ENCODE measurements around the gene NAA80.

NAA80 gene

DNA sequence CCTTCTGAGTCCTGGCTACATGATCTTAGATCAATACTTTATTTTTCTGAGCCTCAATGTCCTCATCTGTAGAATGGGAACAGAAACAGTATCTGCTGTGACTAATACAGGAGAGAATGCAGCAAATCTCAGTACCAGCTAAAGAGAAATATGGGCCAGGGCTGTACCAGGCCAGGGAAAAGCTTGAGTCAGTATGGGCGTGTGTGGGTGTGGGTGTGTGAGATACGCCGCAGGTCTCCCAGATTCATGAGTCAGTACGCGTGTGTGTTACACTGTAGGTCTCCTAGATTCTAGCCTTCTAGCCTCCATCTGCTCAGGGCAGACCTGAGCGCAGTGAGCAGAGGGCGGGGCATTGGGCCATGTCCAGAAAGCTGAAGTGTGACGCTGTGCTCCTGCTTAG lies 48.0 kb downstream of the NAA80 start:
- ChIA-PET POLR2A (no interaction called here), CTCF (interaction anchor here (1.2 kb wide), 1 partner anchor 9 kb away, joined by 3 read pairs; no protein-coding TSS in a partner anchor)
- DNase-seq (ENCODE audit: extremely low spot score), result no peak
- no peak for TF ChIP-seq ELF4 (IDR thresholded peaks at IDR 0.05)
- no peak for TF ChIP-seq NFRKB (IDR thresholded peaks at IDR 0.05)
- no peak for TF ChIP-seq BHLHE40 (IDR thresholded peaks at IDR 0.05; ENCODE audit: borderline replicate concordance)
- no peak for TF ChIP-seq SP1 (IDR thresholded peaks at IDR 0.05)
- TF ChIP-seq FOXM1 (IDR thresholded peaks at IDR 0.05; ENCODE audit: borderline replicate concordance), result no peak
- no peak for TF ChIP-seq LEF1 (IDR thresholded peaks at IDR 0.05; ENCODE audit: borderline replicate concordance)

DNA sequence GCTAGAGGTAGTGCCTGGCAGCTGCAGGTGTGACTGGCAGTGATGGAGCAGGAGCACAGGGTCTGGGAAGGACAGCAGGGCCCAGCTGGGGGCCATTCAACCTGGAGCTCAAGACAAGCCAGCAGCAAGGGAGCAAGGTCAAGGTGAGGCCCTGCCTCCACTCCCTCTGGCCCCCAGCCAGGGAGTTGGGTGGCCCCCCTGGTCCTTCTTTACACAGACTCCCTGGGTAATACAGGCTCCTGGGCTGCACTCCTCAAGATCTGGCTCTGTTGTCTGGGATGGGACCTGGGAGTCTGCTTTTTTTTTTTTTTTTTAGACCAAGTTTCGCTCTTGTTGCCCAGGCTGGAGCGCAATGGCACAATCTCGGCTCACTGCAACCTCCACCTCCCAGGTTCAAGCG lies 48.7 kb downstream of the NAA80 start:
- DNase-seq (ENCODE audit: extremely low spot score), result no peak
- POLR2A ChIA-PET, result interaction anchor here (0.9 to 1.2 kb wide), 2 partner anchors 15 to 87 kb away, joined by 3 read pairs; partner anchors contain the start of gene GNAI2
- TF ChIP-seq HDGF (IDR thresholded peaks at IDR 0.05; ENCODE audit: borderline replicate concordance), result no peak
- TF ChIP-seq ELF4 (IDR thresholded peaks at IDR 0.05), result no peak
- CTCF ChIA-PET, result interaction anchor here (0.8 to 1.2 kb wide), 3 partner anchors 10 to 18 kb away, joined by 3 to 4 read pairs (median 3); no protein-coding TSS in a partner anchor

- ChIA-PET POLR2A (interaction anchor here (1.2 kb wide), 1 partner anchor 14 kb away, joined by 3 read pairs; the partner anchor contains the start of gene GNAI2), CTCF (interaction anchor here (0.9 kb wide), 1 partner anchor 17 kb away, joined by 4 read pairs; no protein-coding TSS in a partner anchor)
- DNase-seq (ENCODE audit: extremely low spot score), result no peak
- TF ChIP-seq FOXA1 (IDR thresholded peaks at IDR 0.05) (no peak), SUZ12 (IDR thresholded peaks at IDR 0.05) (no peak), FOXM1 (IDR thresholded peaks at IDR 0.05; ENCODE audit: borderline replicate concordance) (no peak), HDGF (IDR thresholded peaks at IDR 0.05; ENCODE audit: borderline replicate concordance) (no peak)
Observed at GRCh38 chr3:50249457-50249856, 49.7 kb downstream of the NAA80 start.

DNA sequence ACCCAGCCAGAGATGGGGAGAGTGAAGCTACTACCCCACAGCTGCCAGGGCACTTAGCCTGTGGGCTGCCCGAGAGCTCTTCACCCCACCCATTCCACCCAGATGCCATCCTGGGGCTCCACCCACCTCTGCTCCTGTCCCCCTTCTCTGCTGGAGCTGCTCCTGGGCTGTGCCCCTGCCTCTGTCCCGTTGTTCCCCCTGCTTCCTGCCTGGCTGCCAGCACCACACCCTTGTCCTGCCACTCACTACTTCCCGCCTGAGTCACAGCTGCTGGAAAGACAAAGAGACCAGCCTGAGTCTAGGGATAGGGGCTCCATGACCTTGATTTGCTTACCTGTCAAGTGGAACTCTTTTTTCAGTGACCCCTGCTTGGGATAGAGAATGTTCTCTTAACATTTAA lies 50.8 kb downstream of the NAA80 start:
- CTCF ChIA-PET, result interaction anchor here (0.8 to 2.7 kb wide), 2 partner anchors 11 to 54 kb away, joined by 5 to 31 read pairs; no protein-coding TSS in a partner anchor
- no peak for DNase-seq (ENCODE audit: extremely low spot score)
- TF ChIP-seq LEF1 (IDR thresholded peaks at IDR 0.05; ENCODE audit: borderline replicate concordance) (no peak), ARNT (IDR thresholded peaks at IDR 0.05) (no peak), PKNOX1 (IDR thresholded peaks at IDR 0.05) (no peak), BHLHE40 (IDR thresholded peaks at IDR 0.05; ENCODE audit: borderline replicate concordance) (no peak), TARDBP (IDR thresholded peaks at IDR 0.05) (no peak), NFRKB (IDR thresholded peaks at IDR 0.05) (no peak), SP1 (IDR thresholded peaks at IDR 0.05) (no peak), FOXA1 (IDR thresholded peaks at IDR 0.05) (no peak)
- POLR2A ChIA-PET, result interaction anchor here (1.2 to 1.6 kb wide), 2 partner anchors 11 to 12 kb away, joined by 3 to 7 read pairs; no protein-coding TSS in a partner anchor

- DNase-seq (ENCODE audit: extremely low spot score), result no peak
- POLR2A ChIA-PET, result interaction anchor here (0.7 to 1.9 kb wide), 13 partner anchors 9 to 91 kb away, joined by 3 to 18 read pairs (median 4); partner anchors contain the start of genes GNAI2 and TUSC2
- CTCF ChIA-PET, result interaction anchor here (0.6 to 2.7 kb wide), 24 partner anchors 9 to 120 kb away, joined by 3 to 32 read pairs (median 4); partner anchors contain the start of genes GNAI2 and SEMA3B
Observed at GRCh38 chr3:50246517-50246954, 52.7 kb downstream of the NAA80 start.

More at GRCh38 chr3:50246517-50246954, 52.7 kb downstream of the NAA80 start:
- TF ChIP-seq SP1 (IDR thresholded peaks at IDR 0.05), result no peak
- TF ChIP-seq PKNOX1 (IDR thresholded peaks at IDR 0.05), result no peak
- TF ChIP-seq NFRKB (IDR thresholded peaks at IDR 0.05), result no peak
- no peak for TF ChIP-seq ELF4 (IDR thresholded peaks at IDR 0.05)
- no peak for TF ChIP-seq CTBP1 (IDR thresholded peaks at IDR 0.05; ENCODE audit: borderline replicate concordance)
- no peak for TF ChIP-seq LEF1 (IDR thresholded peaks at IDR 0.05; ENCODE audit: borderline replicate concordance)
- no peak for TF ChIP-seq HDGF (IDR thresholded peaks at IDR 0.05; ENCODE audit: borderline replicate concordance)
- TF ChIP-seq TARDBP (IDR thresholded peaks at IDR 0.05), result no peak
- no peak for TF ChIP-seq ZNF384 (IDR thresholded peaks at IDR 0.05)
- TF ChIP-seq BHLHE40 (IDR thresholded peaks at IDR 0.05; ENCODE audit: borderline replicate concordance), result no peak
- TF ChIP-seq FOXK2 (IDR thresholded peaks at IDR 0.05), result no peak
- TF ChIP-seq SUZ12 (IDR thresholded peaks at IDR 0.05), result no peak
- no peak for TF ChIP-seq FOXA1 (IDR thresholded peaks at IDR 0.05)
- no peak for TF ChIP-seq FOXM1 (IDR thresholded peaks at IDR 0.05; ENCODE audit: borderline replicate concordance)
